K562 (cell line): ENCODE measurements around the gene MALAT1. TPM values are rescaled to one million over a fixed set of nuclear protein-coding genes. Genes with fewer than 3 reads are reported as not detected.
"Not testable (repeated sequence)": the region's sequence is repeated elsewhere in the genome, so short reads cannot be mapped to it uniquely, and the experiment has no call there.

Source experiments
- ATAC-seq: fragments of 200-7000 bp; cut with Tn5 transposase; 3 replicates; pipeline ENCODE4 v1.9.1; 2020; ENCODE audit warnings: moderate library complexity
- BruUV-seq: library from RNA; stranded (reverse); fragments of 400-500 nt; replicated peaks from 2 replicates; lab custom pipeline; 2021; lab: Mats Ljungman, UMichigan
- CTCF ChIA-PET: fragments of 300-600 bp; formaldehyde crosslinking; extraction: SDS; loops from one replicate; lab custom pipeline; 2021; ENCODE audit warnings: low intra/inter-chr PET ratio; lab: Yijun Ruan, JAX
- POLR2A ChIA-PET: fragments of 300-600, 350-650 bp; sonication (Branson Sonifier 250); formaldehyde crosslinking; extraction: SDS; loops from one replicate; lab custom pipeline; 2021; ENCODE audit warnings: antibody characterized with exemption, inconsistent platforms; lab: Yijun Ruan, JAX
- DNase-seq, 4 experiments: peaks; one replicate each; pipeline versions ENCODE4 v3.0.0 to v3.0.0-alpha.2; 2011 to 2018; ENCODE audit warnings: low spot score in 3 of 4, mixed read lengths in 3 of 4; ENCODE audit errors: extremely low read depth in 1 of 4
- FAIRE-seq: peaks from 2 replicates; lab custom pipeline; 2011; peaks lifted over from hg19 to GRCh38; lab: Jason Lieb, UNC
- H2AFZ ChIP-seq: 2 replicates; pipeline ENCODE4 v1.6.0; 2011; ENCODE audit warnings: low read depth, low read length, control low read depth, inconsistent platforms
- H3K27ac ChIP-seq: fragments of 200-600 bp; 3 replicates; pipeline ENCODE4 v1.8.0; 2011; ENCODE audit warnings: low read depth, mild to moderate bottlenecking, control low read depth, inconsistent platforms, low read length, moderate library complexity, mixed read lengths; ENCODE audit errors: extremely low read depth
- H3K27me3 ChIP-seq, 2 experiments: fragments of 300-600 bp in 1 of 2; 2 replicates in 1 of 2; 3 replicates in 1 of 2; pipeline versions ENCODE4 v1.6.0 to v1.8.0; 2011; ENCODE audit warnings: inconsistent platforms in 2 of 2, low read length in 2 of 2, mild to moderate bottlenecking in 1 of 2, mixed read lengths in 1 of 2, moderate library complexity in 1 of 2; ENCODE audit not compliant: control insufficient read depth in 2 of 2, insufficient read depth in 2 of 2
- H3K36me3 ChIP-seq: fragments of 300-600 bp; 3 replicates; pipeline ENCODE4 v1.8.0; 2011; ENCODE audit warnings: mild to moderate bottlenecking, low read length, inconsistent platforms; ENCODE audit not compliant: control insufficient read depth, insufficient read depth
- H3K4me1 ChIP-seq, 2 experiments: fragments of 200-600 bp in 1 of 2; replicated peaks in 1 of 2; 2 replicates in 1 of 2; 3 replicates in 1 of 2; pipeline versions ENCODE4 v1.5.1 to v1.8.0; 2011; ENCODE audit warnings: inconsistent platforms in 2 of 2, low read length in 2 of 2, mild to moderate bottlenecking in 1 of 2, mixed read lengths in 1 of 2, moderate library complexity in 1 of 2; ENCODE audit not compliant: control insufficient read depth in 2 of 2, insufficient read depth in 2 of 2
- H3K4me2 ChIP-seq: 2 replicates; pipeline ENCODE4 v1.6.1; 2011; ENCODE audit warnings: low read length, control low read depth, inconsistent platforms, mixed read lengths; ENCODE audit not compliant: insufficient read depth
- H3K4me3 ChIP-seq: fragments of 200-600 bp; sonication (generic), shearing (Covaris generic); 2 replicates; pipeline ENCODE4 v1.5.1; 2016; ENCODE audit warnings: control low read depth, inconsistent platforms
- H3K79me2 ChIP-seq: fragments of 200-600 bp; 3 replicates; pipeline ENCODE4 v1.8.0; 2011; ENCODE audit warnings: low read length, inconsistent platforms; ENCODE audit not compliant: control insufficient read depth, insufficient read depth
- H3K9ac ChIP-seq, 2 experiments: 2 replicates each; pipeline versions ENCODE4 v1.6.0 to v1.6.1; 2011; ENCODE audit warnings: low read depth in 2 of 2, low read length in 2 of 2, control low read depth in 1 of 2, inconsistent platforms in 1 of 2, mild to moderate bottlenecking in 1 of 2, mixed read lengths in 1 of 2; ENCODE audit not compliant: insufficient read depth in 1 of 2
- H3K9me1 ChIP-seq: one replicate; pipeline ENCODE4 v1.6.0; 2011; ENCODE audit warnings: inconsistent platforms, mild to moderate bottlenecking, low read length, moderate library complexity; ENCODE audit not compliant: control insufficient read depth, insufficient read depth
- H3K9me3 ChIP-seq: replicated peaks from 2 replicates; pipeline ENCODE4 v1.5.1; 2011; ENCODE audit warnings: low read depth, low read length, inconsistent platforms; ENCODE audit not compliant: control insufficient read depth, insufficient read depth
- H4K20me1 ChIP-seq: replicated peaks from 2 replicates; pipeline ENCODE4 v1.6.1; 2011; ENCODE audit warnings: low read length, inconsistent platforms, mixed read lengths; ENCODE audit not compliant: control insufficient read depth, insufficient read depth
- DPF2 ChIP-seq: fragments of 450-650 bp; IDR thresholded peaks from 2 replicates; pipeline ENCODE4 v1.6.1; 2016
- L3MBTL2 ChIP-seq: fragments of 450-650 bp; IDR thresholded peaks from 2 replicates; pipeline ENCODE4 v1.6.1; 2016; ENCODE audit warnings: mild to moderate bottlenecking, moderate library complexity
- ZNF740 ChIP-seq, 3 experiments: fragments of 200-800 bp in 1 of 3; sonication (Bioruptor generic) in 1 of 3; sonication (generic) in 1 of 3; formaldehyde crosslinking in 1 of 3; IDR thresholded peaks; 2 replicates each; pipeline versions ENCODE4 v1.6.1 to v1.8.0; 2016 to 2022; ENCODE audit warnings: mild to moderate bottlenecking in 2 of 3, missing compliant biosample characterization in 2 of 3, missing genetic modification characterization in 2 of 3, missing genetic modification reagents in 1 of 3
- WGBS: fragments of 100-300 bp; shearing (Covaris generic); methylation state at CpG from one replicate; pipeline ENCODE4 v1.1.6; 2016; ENCODE audit warnings: low coverage, mixed read lengths; ENCODE audit not compliant: insufficient coverage; ENCODE audit errors: missing lambda C conversion rate; 5-methylcytosine and 5-hydroxymethylcytosine counted together
- in situ Hi-C: fragments of 300-500 bp; cut with MboI; formaldehyde crosslinking; loops from 4 replicates; pipeline ENCODE4 v1.15.0; 2018; ENCODE audit warnings: inconsistent platforms, mixed read lengths
- intact Hi-C: fragments of 100-400 bp; cut with micrococcal nuclease; formaldehyde crosslinking; loops from 2 replicates; pipeline ENCODE4 v1.14.2; 2022
- polyA plus RNA-seq, 8 experiments: library from polyadenylated mRNA; depleted of rRNA in 4 of 8; stranded (reverse) in 5 of 8; unstranded in 3 of 8; fragments of >200 nt; fragmentation: Nextera tagmentation in 2 of 8; fragmentation: Illumina TruSeq in 1 of 8; extraction: Ambion mirVana in 2 of 8; extraction: Trizol in 1 of 8; gene quantifications; 2 replicates each; pipeline versions ENCODE4 v1.2.1 to v1.2.3, GENCODE V29; 2011 to 2014; ENCODE audit warnings: inconsistent platforms in 1 of 8, missing spikeins in 1 of 8
- total RNA-seq, 7 experiments: library from RNA; depleted of rRNA in 6 of 7; stranded (reverse); fragments of >200 nt in 6 of 7; fragmentation: Illumina TruSeq in 2 of 7; extraction: Trizol in 2 of 7; gene quantifications; 2 replicates each; pipeline versions ENCODE4 v1.2.1 to v1.2.3, GENCODE V29; 2011 to 2021; ENCODE audit warnings: low replicate concordance in 1 of 7

Gene MALAT1
- total and polyA plus RNA-seq, 9 of the 15 experiments (the other 6 are each of a cell fraction or from before 2014, with no cell fraction given): 363 to 8,715 (median 2,351) TPM

- TF ChIP-seq L3MBTL2 (0 out of 2 replicates have a peak, but pooled peaks have one; percentile 16), DPF2 (peak; percentile 67)
Measured at GRCh38 chr11:65522718-65523630, 24.1 kb downstream of the MALAT1 start (continued).

- H4K20me1 ChIP-seq; H3K9me3 ChIP-seq; BruUV-seq; CTCF ChIA-PET; DNase-seq; TF ChIP-seq ZNF740 (tag; IDR thresholded peaks at IDR 0.05): not testable (repeated sequence)
- H3K79me2 ChIP-seq: peaks cover 26% of the 10 kb centered on the region
- 46% methylated on average over 7 of the region's 7 CpGs for WGBS
- peak; percentile 64; the same call in 1 of the 2 replicates for TF ChIP-seq ZNF740 (CRISPR knock-in tag; IDR thresholded peaks at IDR 0.05)
- TF ChIP-seq, all 486 proteins: peak for 1; not testable (repeated sequence) for 485
- Histone ChIP-seq H3K4me2 (peak overlapping the region; percentile 75), H3K9ac (peak overlapping the region in 1 of 2 experiments; percentile 87; a peak in 2 of 4 replicates), H3K4me1 (peaks cover 38 to 40% of the 10 kb centered on the region in 2 experiments), H3K36me3 (peaks cover 21% of the 10 kb centered on the region; the same call in 2 of the 3 replicates), H3K27ac (peak overlapping the region; percentile 50; the same call in 1 of the 3 replicates), H2AFZ (0 out of 2 replicates have a peak overlapping the region, but pooled peaks have one; percentile 78)
- H3K9me1 ChIP-seq, H3K4me3 ChIP-seq, intact Hi-C loops, H3K27me3 ChIP-seq, ATAC-seq, in situ Hi-C loops, FAIRE-seq: not testable (repeated sequence)
- POLR2A ChIA-PET: interaction anchor here (1.9 to 6.5 kb wide), 2 partner anchors 24 to 52 kb away, joined by 5 to 47 read pairs; partner anchors contain the start of gene MALAT1
Measured at GRCh38 chr11:65523631-65523968, 24.8 kb downstream of the MALAT1 start.
